ENCODE data around the gene MIA2.

DNA sequence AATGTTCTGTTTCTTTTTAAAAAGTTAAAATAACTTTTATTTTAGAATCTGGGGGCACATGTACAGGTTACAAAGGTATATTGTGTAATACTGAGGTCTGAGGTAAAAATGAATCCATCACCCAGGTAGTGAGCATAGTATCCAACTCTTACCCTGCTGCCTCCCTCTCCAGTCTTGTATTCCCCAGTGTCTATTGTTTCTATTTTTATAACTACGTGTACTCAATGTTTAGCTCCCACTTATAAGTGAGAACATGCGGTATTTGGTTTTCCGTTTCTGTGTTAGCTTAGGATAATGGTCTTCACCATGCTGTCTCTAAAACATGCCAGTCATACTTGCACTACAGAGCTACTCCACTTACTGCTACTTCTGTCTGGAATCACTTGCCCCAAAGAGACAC is 190.1 kb downstream of the MIA2 start:
- TF ChIP-seq POLR2A (IDR thresholded peaks at IDR 0.05): no peak
- TF ChIP-seq, protein P1, sequence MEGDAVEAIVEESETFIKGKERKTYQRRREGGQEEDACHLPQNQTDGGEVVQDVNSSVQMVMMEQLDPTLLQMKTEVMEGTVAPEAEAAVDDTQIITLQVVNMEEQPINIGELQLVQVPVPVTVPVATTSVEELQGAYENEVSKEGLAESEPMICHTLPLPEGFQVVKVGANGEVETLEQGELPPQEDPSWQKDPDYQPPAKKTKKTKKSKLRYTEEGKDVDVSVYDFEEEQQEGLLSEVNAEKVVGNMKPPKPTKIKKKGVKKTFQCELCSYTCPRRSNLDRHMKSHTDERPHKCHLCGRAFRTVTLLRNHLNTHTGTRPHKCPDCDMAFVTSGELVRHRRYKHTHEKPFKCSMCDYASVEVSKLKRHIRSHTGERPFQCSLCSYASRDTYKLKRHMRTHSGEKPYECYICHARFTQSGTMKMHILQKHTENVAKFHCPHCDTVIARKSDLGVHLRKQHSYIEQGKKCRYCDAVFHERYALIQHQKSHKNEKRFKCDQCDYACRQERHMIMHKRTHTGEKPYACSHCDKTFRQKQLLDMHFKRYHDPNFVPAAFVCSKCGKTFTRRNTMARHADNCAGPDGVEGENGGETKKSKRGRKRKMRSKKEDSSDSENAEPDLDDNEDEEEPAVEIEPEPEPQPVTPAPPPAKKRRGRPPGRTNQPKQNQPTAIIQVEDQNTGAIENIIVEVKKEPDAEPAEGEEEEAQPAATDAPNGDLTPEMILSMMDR (IDR thresholded peaks at IDR 0.05): no peak
